K562 (cell line): ENCODE results near the gene TNIP2.

Source experiments
- FOSL1 ChIP-seq: fragments of 200-800 bp; sonication (Bioruptor generic); conservative IDR thresholded peaks from 2 replicates; pipeline ENCODE4 v1.6.1; 2016; ENCODE audit warnings: missing genetic modification characterization, missing compliant biosample characterization
- MYC ChIP-seq, 2 experiments: fragments of 250-450 bp in 1 of 2; sonication (Bioruptor Pico) in 1 of 2; IDR thresholded peaks; 2 replicates each; pipeline versions ENCODE4 v1.5.1 to v1.6.1; 2012 to 2021; ENCODE audit warnings: low read depth in 2 of 2, borderline replicate concordance in 1 of 2, improper control_type of control experiment in 1 of 2, low read length in 1 of 2, mild to moderate bottlenecking in 1 of 2, moderate library complexity in 1 of 2
- SP2 ChIP-seq: IDR thresholded peaks from 2 replicates; pipeline ENCODE4 v1.6.1; 2011; ENCODE audit warnings: mild to moderate bottlenecking, low read depth, low read length, moderate library complexity; ENCODE audit not compliant: poor library complexity, severe bottlenecking; ENCODE audit errors: extremely low read depth

DNA sequence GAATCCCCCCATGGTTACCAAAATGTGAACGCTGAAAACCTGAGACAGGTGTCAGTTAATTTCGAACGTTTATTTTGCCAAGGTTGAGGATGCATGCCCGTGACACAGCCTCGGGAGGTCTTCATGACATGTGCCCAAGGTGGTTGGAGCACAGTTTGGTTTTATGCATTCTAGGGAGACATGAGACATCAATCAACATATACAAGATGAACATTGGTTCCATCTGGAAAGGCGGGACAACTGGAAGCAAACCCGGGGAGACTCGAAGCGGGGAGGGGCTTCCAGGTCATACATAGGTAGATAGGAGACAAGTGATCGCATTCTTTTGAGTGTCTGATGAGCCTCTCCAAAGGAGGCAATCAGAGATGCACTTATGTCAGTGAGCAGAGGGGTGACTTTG lies 25.8 kb upstream of the TNIP2 start:
- TF ChIP-seq FOSL1 (tag) (no peak), SP2 (no peak), MYC (IDR thresholded peaks at IDR 0.05; ENCODE audit: low read depth, low read length) (no peak), MYC (CRISPR knock-in tag; IDR thresholded peaks at IDR 0.05; ENCODE audit: borderline replicate concordance, low read depth) (no peak)
